Breast epithelium (tissue), 4 donors: ENCODE data around the gene CA7. TPM values are rescaled to one million over a fixed set of nuclear protein-coding genes. Genes with fewer than 3 reads are reported as not detected.
A peak's percentile ranks its signal among the peaks of the same experiment; 100 is the strongest.

ENCODE experiments used
- DNase-seq, 2 donors: peaks; one replicate each; pipeline ENCODE4 v3.0.0-alpha.2; 2019; ENCODE audit warnings: low spot score in 2 of 2
- H3K27ac ChIP-seq, 2 donors: fragments of 200-600 bp; sonication (generic) in 1 of 2; one replicate each; pipeline ENCODE4 v1.5.1; 2016 to 2019; ENCODE audit warnings: mild to moderate bottlenecking in 1 of 2
- H3K27me3 ChIP-seq, 2 donors: fragments of 200-600 bp; sonication (generic) in 1 of 2; one replicate each; pipeline versions ENCODE4 v1.5.1 to v1.6.0; 2017 to 2019; ENCODE audit warnings: control low read depth in 1 of 2, mild to moderate bottlenecking in 1 of 2
- H3K36me3 ChIP-seq: fragments of 200-600 bp; one replicate; pipeline ENCODE4 v1.5.1; 2019
- H3K4me1 ChIP-seq, 2 donors: fragments of 200-600 bp; sonication (generic); one replicate each; pipeline ENCODE4 v1.5.1; 2016 to 2019; ENCODE audit warnings: control low read depth in 1 of 2
- H3K4me3 ChIP-seq, 3 donors: fragments of 200-600 bp; sonication (generic); 1 replicate in 2 of 3; 2 replicates in 1 of 3; pipeline ENCODE4 v1.5.1; 2016 to 2019; ENCODE audit warnings: mild to moderate bottlenecking in 3 of 3, moderate library complexity in 2 of 3
- H3K9me3 ChIP-seq, 2 donors: fragments of 200-600 bp; sonication (generic) in 1 of 2; one replicate each; pipeline ENCODE4 v1.5.1; 2016 to 2019; ENCODE audit warnings: control low read depth in 1 of 2
- POLR2A ChIP-seq: fragments of 450-650 bp; IDR thresholded peaks from one replicate; pipeline ENCODE4 v1.6.1; 2016; ENCODE audit warnings: antibody characterized with exemption, mild to moderate bottlenecking, moderate library complexity
- POLR2AphosphoS5 ChIP-seq, 3 donors: sonication (generic); formaldehyde crosslinking; IDR thresholded peaks; one replicate each; pipeline ENCODE4 v1.6.1; 2017; ENCODE audit warnings: antibody characterized with exemption in 3 of 3
- intact Hi-C: fragments of 100-400 bp; cut with DNase I; formaldehyde crosslinking; loops from one replicate; pipeline ENCODE4 v1.15.1; 2023; ENCODE audit warnings: low total_unique reads
- total RNA-seq, 3 donors: library from RNA; depleted of rRNA; stranded (reverse); fragments of >200 nt; gene quantifications; one replicate each; pipeline ENCODE4 v1.1.0, GENCODE V29; 2016
- TF ChIP-seq, protein P1 (sequence below), 3 donors: fragments of 450-650 bp; IDR thresholded peaks; one replicate each; pipeline ENCODE4 v1.5.1; 2016 to 2017; ENCODE audit warnings: antibody characterized with exemption in 3 of 3, mild to moderate bottlenecking in 3 of 3, moderate library complexity in 3 of 3

CA7 gene
- 1 to 10 TPM in 1 of 3 donors, not detected in 2; 1.3 TPM for total RNA-seq

DNA sequence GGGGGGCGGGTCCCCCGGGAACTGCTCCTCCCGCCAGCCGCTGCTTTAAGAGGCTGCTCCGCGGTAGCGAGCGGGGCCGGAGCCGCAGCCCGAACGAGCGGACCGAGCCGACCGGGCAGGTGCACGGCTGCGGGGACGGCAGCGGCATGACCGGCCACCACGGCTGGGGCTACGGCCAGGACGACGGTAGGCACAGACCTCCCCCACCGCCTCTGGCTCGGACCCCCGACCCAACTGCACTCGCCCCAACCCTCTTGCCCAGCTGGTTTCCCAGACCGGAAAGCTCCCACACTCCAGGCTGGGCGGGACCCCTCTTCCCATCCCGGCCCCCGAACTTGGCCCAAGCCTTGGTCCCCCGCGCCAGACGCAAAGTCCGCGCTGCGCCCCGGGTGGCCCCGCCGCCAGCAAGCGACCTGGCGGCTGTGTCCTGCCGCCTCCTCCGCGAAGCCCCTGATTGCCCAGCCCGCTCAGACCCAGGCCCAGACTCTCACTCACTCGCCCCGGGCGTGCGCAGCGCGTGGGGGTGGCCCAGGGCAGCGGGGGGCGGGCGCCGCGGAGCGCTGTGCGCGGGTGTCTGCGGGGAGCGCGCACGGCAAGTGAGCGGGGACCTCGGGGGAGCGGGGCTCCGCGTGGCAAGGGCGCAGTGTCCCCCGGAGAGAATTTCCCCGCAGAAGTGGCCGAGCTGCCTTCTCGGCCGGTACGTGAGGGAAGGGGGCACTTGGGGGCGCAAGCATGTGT, at the start of gene CA7:
CA7 (plus strand) TSS at position 73 of the 738 bp plus-strand sequence; CDS start at position 147, 74 bp downstream.
- no peaks in the 10 kb centered on the region for H3K9me3 ChIP-seq
- peak within 1 kb of the TSS; percentile 32 to 68 (median 47) for H3K4me3 ChIP-seq
- H3K27me3 ChIP-seq: peaks cover 0 to 22% of the 10 kb centered on the region in 2 donors
- intact Hi-C loops: no loop called here
- TF ChIP-seq POLR2AphosphoS5 (IDR thresholded peaks at IDR 0.05) (no peak), POLR2A (no peak)
- TF ChIP-seq, protein P1, sequence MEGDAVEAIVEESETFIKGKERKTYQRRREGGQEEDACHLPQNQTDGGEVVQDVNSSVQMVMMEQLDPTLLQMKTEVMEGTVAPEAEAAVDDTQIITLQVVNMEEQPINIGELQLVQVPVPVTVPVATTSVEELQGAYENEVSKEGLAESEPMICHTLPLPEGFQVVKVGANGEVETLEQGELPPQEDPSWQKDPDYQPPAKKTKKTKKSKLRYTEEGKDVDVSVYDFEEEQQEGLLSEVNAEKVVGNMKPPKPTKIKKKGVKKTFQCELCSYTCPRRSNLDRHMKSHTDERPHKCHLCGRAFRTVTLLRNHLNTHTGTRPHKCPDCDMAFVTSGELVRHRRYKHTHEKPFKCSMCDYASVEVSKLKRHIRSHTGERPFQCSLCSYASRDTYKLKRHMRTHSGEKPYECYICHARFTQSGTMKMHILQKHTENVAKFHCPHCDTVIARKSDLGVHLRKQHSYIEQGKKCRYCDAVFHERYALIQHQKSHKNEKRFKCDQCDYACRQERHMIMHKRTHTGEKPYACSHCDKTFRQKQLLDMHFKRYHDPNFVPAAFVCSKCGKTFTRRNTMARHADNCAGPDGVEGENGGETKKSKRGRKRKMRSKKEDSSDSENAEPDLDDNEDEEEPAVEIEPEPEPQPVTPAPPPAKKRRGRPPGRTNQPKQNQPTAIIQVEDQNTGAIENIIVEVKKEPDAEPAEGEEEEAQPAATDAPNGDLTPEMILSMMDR (IDR thresholded peaks at IDR 0.05): no peak
- H3K27ac ChIP-seq: no peak within 1 kb of the TSS
- no peak for DNase-seq
- H3K4me1 ChIP-seq: peaks cover 4 to 6% of the 10 kb centered on the region in 2 donors
- H3K36me3 ChIP-seq: no peaks in the 10 kb centered on the region

DNA sequence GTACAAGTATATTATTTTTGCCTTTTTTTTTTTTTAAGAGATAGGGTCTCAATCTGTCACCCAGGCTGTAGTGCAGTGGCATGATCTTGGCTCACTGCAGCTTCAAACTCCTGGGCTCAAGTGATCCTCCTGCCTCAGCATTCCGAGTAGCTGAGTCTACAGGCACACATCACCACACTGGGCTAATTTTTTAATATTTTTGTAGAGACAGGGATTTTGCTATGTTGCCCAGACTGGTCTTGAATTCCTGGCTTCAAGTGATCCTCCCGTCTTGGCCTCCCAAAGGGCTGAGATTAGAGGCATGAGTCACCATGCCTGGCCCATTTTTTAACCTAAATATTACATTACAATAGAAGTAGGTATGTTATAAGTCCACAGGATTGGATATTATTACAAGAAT, 46.1 kb upstream of the CA7 start:
- Histone ChIP-seq H3K36me3 (no peaks in the 10 kb centered on the region), H3K27me3 (no peaks in the 10 kb centered on the region), H3K9me3 (no peaks in the 10 kb centered on the region), H3K4me1 (no peaks in the 10 kb centered on the region), H3K27ac (no peak overlapping the region), H3K4me3 (no peak overlapping the region)
- TF ChIP-seq POLR2AphosphoS5 (IDR thresholded peaks at IDR 0.05): no peak
- TF ChIP-seq, protein P1 (IDR thresholded peaks at IDR 0.05): no peak
- no peak for TF ChIP-seq POLR2A
- intact Hi-C loops: no loop called here
- DNase-seq: no peak

DNA sequence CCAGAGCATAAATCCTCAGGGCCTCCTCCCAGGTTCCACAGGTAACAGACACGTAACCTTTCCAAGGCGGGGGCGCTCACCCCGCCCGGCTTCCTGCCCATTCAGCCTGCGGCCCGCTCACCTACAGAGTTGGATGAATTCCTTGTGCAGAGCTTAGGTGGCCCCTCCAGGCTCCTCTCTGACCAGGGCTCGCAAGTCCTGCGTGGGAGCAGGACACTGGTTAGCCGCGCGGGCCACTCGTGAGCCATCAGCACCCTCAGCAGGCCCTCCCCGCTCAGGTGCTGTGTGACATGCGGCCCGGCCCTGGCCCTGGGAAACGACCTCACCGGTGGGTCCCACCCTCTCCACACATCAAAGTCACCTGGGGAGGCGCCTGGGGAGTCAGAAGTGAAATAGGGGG, 43.4 kb upstream of the CA7 start:
- Histone ChIP-seq H3K27me3 (no peaks in the 10 kb centered on the region), H3K27ac (no peak overlapping the region), H3K4me1 (no peaks in the 10 kb centered on the region), H3K36me3 (no peaks in the 10 kb centered on the region), H3K9me3 (no peaks in the 10 kb centered on the region), H3K4me3 (no peak overlapping the region)
- intact Hi-C loops: no loop called here
- TF ChIP-seq POLR2AphosphoS5 (IDR thresholded peaks at IDR 0.05): no peak
- TF ChIP-seq POLR2A: no peak
- TF ChIP-seq, protein P1 (IDR thresholded peaks at IDR 0.05): no peak
- DNase-seq: no peak

GRCh38 chr16:66801320-66802105, 42.7 kb upstream of the CA7 start, which contains the start of gene TERB1:
Gene TERB1, minus strand, starts transcription at chr16:66801584. Its CDS starts 4,786 bp downstream, at chr16:66796798.
- Histone ChIP-seq H3K4me1 (no peaks in the 10 kb centered on the region), H3K36me3 (no peaks in the 10 kb centered on the region)
- intact Hi-C loops: no loop called here

More at GRCh38 chr16:66801320-66802105, 42.7 kb upstream of the CA7 start, which contains the start of gene TERB1:
- TF ChIP-seq POLR2A (no peak), POLR2AphosphoS5 (IDR thresholded peaks at IDR 0.05) (no peak)
- TF ChIP-seq, protein P1 (IDR thresholded peaks at IDR 0.05): no peak
- no peak for DNase-seq
- H3K27ac ChIP-seq: no peak within 1 kb of the TSS
- H3K27me3 ChIP-seq: no peaks in the 10 kb centered on the region
- H3K4me3 ChIP-seq: no peak within 1 kb of the TSS
- H3K9me3 ChIP-seq: no peaks in the 10 kb centered on the region
